ENCODE data around the gene INTS12.

The INTS12 gene

DNA sequence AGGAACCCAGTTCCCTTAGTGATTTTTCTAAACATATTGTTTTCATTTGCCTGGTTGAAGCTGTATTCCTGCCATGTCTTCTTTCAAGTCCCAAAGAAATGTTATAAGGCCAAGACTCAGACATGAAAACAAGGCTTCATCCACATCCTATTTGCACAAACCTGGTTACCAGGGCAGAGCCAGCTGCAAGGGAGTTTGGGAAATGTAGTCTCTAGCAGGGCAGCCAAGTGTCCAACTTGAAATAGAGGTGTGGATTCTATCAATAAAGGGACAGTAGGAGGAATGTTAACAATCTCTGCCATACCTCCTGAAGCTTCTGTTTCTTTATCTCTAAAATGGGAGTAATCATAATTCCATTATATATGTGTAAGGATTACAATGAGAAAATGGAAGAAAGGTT lies 56.6 kb downstream of the INTS12 start:
- no peaks in the 10 kb centered on the region for H3K9me3 ChIP-seq (ENCODE audit: control insufficient read depth, insufficient read depth, low read depth, low read length)
- no peak overlapping the region for H3K4me3 ChIP-seq (ENCODE audit: low read depth, low read length)
- H3K36me3 ChIP-seq (ENCODE audit: control insufficient read depth in 2 of 2, insufficient read depth in 1 of 2, low read length in 2 of 2), result no peaks in the 10 kb centered on the region
- no peaks in the 10 kb centered on the region for H3K4me1 ChIP-seq (ENCODE audit: control insufficient read depth, insufficient read depth, low read length)
- ChIA-PET CTCF (no interaction called here), POLR2A (no interaction called here)
- TF ChIP-seq, protein P1, sequence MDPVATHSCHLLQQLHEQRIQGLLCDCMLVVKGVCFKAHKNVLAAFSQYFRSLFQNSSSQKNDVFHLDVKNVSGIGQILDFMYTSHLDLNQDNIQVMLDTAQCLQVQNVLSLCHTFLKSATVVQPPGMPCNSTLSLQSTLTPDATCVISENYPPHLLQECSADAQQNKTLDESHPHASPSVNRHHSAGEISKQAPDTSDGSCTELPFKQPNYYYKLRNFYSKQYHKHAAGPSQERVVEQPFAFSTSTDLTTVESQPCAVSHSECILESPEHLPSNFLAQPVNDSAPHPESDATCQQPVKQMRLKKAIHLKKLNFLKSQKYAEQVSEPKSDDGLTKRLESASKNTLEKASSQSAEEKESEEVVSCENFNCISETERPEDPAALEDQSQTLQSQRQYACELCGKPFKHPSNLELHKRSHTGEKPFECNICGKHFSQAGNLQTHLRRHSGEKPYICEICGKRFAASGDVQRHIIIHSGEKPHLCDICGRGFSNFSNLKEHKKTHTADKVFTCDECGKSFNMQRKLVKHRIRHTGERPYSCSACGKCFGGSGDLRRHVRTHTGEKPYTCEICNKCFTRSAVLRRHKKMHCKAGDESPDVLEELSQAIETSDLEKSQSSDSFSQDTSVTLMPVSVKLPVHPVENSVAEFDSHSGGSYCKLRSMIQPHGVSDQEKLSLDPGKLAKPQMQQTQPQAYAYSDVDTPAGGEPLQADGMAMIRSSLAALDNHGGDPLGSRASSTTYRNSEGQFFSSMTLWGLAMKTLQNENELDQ (tag by site-specific recombination; IDR thresholded peaks at IDR 0.05; ENCODE audit: low read depth), result no peak
- no peak for TF ChIP-seq ZNF555 (tag by site-specific recombination; conservative IDR thresholded peaks at IDR 0.05)
- no peak for TF ChIP-seq ZNF514 (tag by site-specific recombination; IDR thresholded peaks at IDR 0.05)
- TF ChIP-seq MYNN (tag by site-specific recombination; IDR thresholded peaks at IDR 0.05; ENCODE audit: borderline replicate concordance), result no peak
- no peak for TF ChIP-seq ZNF10 (tag by site-specific recombination; IDR thresholded peaks at IDR 0.05)
- no peak for TF ChIP-seq OSR2 (tag by site-specific recombination; IDR thresholded peaks at IDR 0.05)
- no peak for TF ChIP-seq ZNF169 (tag by site-specific recombination; IDR thresholded peaks at IDR 0.05)
- TF ChIP-seq GLIS1 (tag by site-specific recombination; IDR thresholded peaks at IDR 0.05), result no peak
- no peak for TF ChIP-seq ZBTB1 (tag by site-specific recombination; IDR thresholded peaks at IDR 0.05)
- no peak for TF ChIP-seq ZNF133 (tag by site-specific recombination; IDR thresholded peaks at IDR 0.05)
- no peak for TF ChIP-seq ZNF341 (tag by site-specific recombination; IDR thresholded peaks at IDR 0.05; ENCODE audit: low read depth)
- no peak for TF ChIP-seq ZNF112 (tag by site-specific recombination; IDR thresholded peaks at IDR 0.05)
- TF ChIP-seq BCL11A (tag by site-specific recombination; IDR thresholded peaks at IDR 0.05; ENCODE audit: low read depth), result no peak
- no peak for TF ChIP-seq HOXD13 (CRISPR knock-in tag; IDR thresholded peaks at IDR 0.05; ENCODE audit: borderline replicate concordance)
- no peak for TF ChIP-seq GLI4 (tag by site-specific recombination; IDR thresholded peaks at IDR 0.05)
- no peak overlapping the region for H3K27ac ChIP-seq (ENCODE audit: extremely low read depth, low read depth, low read length)

DNA sequence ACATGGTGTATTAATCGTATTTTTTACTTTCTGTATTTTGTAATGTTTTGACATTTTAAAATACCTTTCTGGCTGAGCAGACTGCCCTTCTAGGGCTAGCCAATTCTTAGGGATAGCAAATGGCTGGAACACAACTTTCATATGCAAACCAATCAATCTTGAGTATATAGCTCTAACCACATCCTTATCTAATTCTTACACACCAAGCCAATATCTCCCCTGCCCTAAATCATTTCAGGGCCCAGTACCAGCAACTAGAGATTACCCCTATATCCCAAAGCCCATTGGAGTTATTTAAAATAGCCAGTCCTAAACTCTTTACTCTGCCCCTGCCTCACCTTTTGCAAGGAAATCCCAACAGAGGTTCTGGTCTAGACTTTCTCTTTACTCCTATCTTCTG lies 58.3 kb downstream of the INTS12 start:
- POLR2A ChIA-PET, result no interaction called here
- CTCF ChIA-PET, result no interaction called here
- H3K36me3 ChIP-seq (ENCODE audit: control insufficient read depth in 2 of 2, insufficient read depth in 1 of 2, low read length in 2 of 2), result no peaks in the 10 kb centered on the region
- TF ChIP-seq ZNF521 (tag by site-specific recombination; IDR thresholded peaks at IDR 0.05), result no peak
- no peak for TF ChIP-seq HOXA7 (CRISPR knock-in tag; IDR thresholded peaks at IDR 0.05; ENCODE audit: borderline replicate concordance)
- TF ChIP-seq KLF9 (tag by site-specific recombination; IDR thresholded peaks at IDR 0.05; ENCODE audit: low read depth), result no peak
- no peak for TF ChIP-seq ZNF302 (tag by site-specific recombination; IDR thresholded peaks at IDR 0.05; ENCODE audit: low read depth)
- no peak for TF ChIP-seq KLF10 (tag by site-specific recombination; IDR thresholded peaks at IDR 0.05)
- no peak for TF ChIP-seq ZNF843 (tag by site-specific recombination; IDR thresholded peaks at IDR 0.05)
- TF ChIP-seq SCRT1 (tag by site-specific recombination; IDR thresholded peaks at IDR 0.05; ENCODE audit: borderline replicate concordance), result no peak
- TF ChIP-seq, protein P2, sequence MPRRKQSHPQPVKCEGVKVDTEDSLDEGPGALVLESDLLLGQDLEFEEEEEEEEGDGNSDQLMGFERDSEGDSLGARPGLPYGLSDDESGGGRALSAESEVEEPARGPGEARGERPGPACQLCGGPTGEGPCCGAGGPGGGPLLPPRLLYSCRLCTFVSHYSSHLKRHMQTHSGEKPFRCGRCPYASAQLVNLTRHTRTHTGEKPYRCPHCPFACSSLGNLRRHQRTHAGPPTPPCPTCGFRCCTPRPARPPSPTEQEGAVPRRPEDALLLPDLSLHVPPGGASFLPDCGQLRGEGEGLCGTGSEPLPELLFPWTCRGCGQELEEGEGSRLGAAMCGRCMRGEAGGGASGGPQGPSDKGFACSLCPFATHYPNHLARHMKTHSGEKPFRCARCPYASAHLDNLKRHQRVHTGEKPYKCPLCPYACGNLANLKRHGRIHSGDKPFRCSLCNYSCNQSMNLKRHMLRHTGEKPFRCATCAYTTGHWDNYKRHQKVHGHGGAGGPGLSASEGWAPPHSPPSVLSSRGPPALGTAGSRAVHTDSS (tag by site-specific recombination; IDR thresholded peaks at IDR 0.05), result no peak
- no peak for TF ChIP-seq ZNF292 (tag by site-specific recombination; IDR thresholded peaks at IDR 0.05; ENCODE audit: borderline replicate concordance, low read depth)
- no peak for TF ChIP-seq ZNF776 (tag by site-specific recombination; IDR thresholded peaks at IDR 0.05; ENCODE audit: borderline replicate concordance)
- TF ChIP-seq ZNF488 (tag by site-specific recombination; IDR thresholded peaks at IDR 0.05), result no peak
- no peak for TF ChIP-seq ZNF114 (tag by site-specific recombination; IDR thresholded peaks at IDR 0.05)
- TF ChIP-seq, protein P3, sequence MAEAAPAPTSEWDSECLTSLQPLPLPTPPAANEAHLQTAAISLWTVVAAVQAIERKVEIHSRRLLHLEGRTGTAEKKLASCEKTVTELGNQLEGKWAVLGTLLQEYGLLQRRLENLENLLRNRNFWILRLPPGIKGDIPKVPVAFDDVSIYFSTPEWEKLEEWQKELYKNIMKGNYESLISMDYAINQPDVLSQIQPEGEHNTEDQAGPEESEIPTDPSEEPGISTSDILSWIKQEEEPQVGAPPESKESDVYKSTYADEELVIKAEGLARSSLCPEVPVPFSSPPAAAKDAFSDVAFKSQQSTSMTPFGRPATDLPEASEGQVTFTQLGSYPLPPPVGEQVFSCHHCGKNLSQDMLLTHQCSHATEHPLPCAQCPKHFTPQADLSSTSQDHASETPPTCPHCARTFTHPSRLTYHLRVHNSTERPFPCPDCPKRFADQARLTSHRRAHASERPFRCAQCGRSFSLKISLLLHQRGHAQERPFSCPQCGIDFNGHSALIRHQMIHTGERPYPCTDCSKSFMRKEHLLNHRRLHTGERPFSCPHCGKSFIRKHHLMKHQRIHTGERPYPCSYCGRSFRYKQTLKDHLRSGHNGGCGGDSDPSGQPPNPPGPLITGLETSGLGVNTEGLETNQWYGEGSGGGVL (tag by site-specific recombination; IDR thresholded peaks at IDR 0.05), result no peak
- no peak for TF ChIP-seq ZNF133 (tag by site-specific recombination; IDR thresholded peaks at IDR 0.05)
- TF ChIP-seq ZNF48 (tag by site-specific recombination; IDR thresholded peaks at IDR 0.05), result no peak
- TF ChIP-seq ZNF555 (tag by site-specific recombination; conservative IDR thresholded peaks at IDR 0.05), result no peak

More for the DNA sequence above, 58.3 kb downstream of the INTS12 start:
- Histone ChIP-seq H3K4me1 (ENCODE audit: control insufficient read depth, insufficient read depth, low read length) (no peaks in the 10 kb centered on the region), H3K4me3 (ENCODE audit: low read depth, low read length) (no peak overlapping the region), H3K9me3 (ENCODE audit: control insufficient read depth, insufficient read depth, low read depth, low read length) (no peaks in the 10 kb centered on the region), H3K27ac (ENCODE audit: extremely low read depth, low read depth, low read length) (no peak overlapping the region)

All from HEK293 (cell line).